ENCODE measurements around the gene RPL41.
"Not testable (repeated sequence)": the region's sequence is repeated elsewhere in the genome, so short reads cannot be mapped to it uniquely, and the experiment has no call there.

The RPL41 gene

GRCh38 chr12:56153678-56154065 lies 37.2 kb downstream of the RPL41 start:
- POLR2A ChIA-PET = no interaction called here
- TF ChIP-seq CTCF (IDR thresholded peaks at IDR 0.05; ENCODE audit: control extremely low read depth, extremely low read depth, low read depth, missing control alignments) = no peak
- CTCF ChIA-PET = interaction anchor here (1.0 to 3.8 kb wide), 3 partner anchors 14 to 36 kb away, joined by 3 to 16 read pairs (median 6); partner anchors contain the start of genes SMARCC2 and ZC3H10
- no peak for DNase-seq (ENCODE audit: extremely low spot score)

DNA sequence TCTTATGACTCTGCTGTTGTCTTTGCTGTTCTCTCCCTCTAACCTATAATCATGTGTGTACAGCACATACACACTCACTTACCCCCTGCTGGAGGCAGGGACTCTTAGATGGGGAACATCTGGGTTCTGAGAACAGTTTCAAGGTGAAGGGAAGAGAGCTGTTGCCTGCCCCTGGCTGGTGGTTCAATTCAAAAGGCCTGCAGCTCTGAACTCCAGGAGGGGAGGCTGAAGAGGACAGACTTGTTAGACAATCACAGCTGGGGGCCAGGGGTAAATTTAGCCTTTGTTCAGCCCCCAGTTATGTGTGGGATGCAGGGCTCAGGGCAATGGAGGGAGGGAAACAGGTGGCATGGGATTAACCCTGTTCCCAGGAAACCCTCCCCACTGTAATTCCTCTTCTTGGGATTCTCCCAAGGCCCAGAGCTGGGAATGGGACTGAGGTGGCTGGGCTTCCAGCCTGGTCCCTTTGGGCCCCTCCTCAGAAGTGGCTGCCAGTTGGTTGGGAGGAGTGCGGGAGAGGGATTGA lies 37.9 kb downstream of the RPL41 start:
- TF ChIP-seq CTCF (IDR thresholded peaks at IDR 0.05; ENCODE audit: control extremely low read depth, extremely low read depth, low read depth, missing control alignments) = no peak
- DNase-seq (ENCODE audit: extremely low spot score) = no peak
- POLR2A ChIA-PET = interaction anchor here (0.9 kb wide), 1 partner anchor 36 kb away, joined by 3 read pairs; the partner anchor contains the start of gene ZC3H10
- CTCF ChIA-PET = interaction anchor here (1.0 to 3.8 kb wide), 4 partner anchors 14 to 38 kb away, joined by 3 to 16 read pairs (median 4); partner anchors contain the start of genes SMARCC2 and ZC3H10

- DNase-seq (ENCODE audit: extremely low spot score) = no peak
- ChIA-PET CTCF (interaction anchor here (1.0 to 3.8 kb wide), 5 partner anchors 15 to 37 kb away, joined by 3 to 16 read pairs (median 4); partner anchors contain the start of genes SMARCC2 and ZC3H10), POLR2A (interaction anchor here (0.9 kb wide), 1 partner anchor 37 kb away, joined by 3 read pairs; the partner anchor contains the start of gene ZC3H10)
- TF ChIP-seq CTCF (IDR thresholded peaks at IDR 0.05; ENCODE audit: control extremely low read depth, extremely low read depth, low read depth, missing control alignments) = no peak
Observed at GRCh38 chr12:56154818-56155217, 38.4 kb downstream of the RPL41 start.

DNA sequence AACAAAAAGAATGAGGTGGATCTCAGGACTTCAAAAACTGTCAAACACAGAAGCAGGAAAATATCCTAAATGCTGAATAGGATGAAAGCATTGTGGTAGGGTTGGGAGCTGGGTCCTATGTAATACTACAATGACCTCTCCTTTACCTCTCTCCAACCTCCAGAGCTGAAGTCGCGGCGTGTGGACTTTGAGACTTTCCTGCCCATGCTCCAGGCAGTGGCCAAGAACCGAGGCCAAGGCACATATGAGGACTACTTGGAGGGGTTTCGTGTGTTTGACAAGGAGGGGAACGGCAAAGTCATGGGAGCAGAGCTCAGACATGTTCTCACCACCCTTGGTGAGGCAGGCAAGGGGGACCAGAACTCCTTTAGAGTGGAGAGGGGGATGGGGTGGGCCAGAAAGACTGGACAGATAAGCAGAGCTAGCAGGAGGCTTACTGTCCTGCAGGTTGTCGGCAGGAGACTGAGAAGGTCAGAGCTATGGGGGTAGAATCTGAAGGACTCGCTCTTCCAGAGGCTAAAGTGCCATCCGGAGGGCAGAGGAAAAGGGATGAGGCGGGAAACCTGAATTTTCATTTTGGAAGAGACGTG lies 38.9 kb downstream of the RPL41 start:
- no peak for TF ChIP-seq CTCF (IDR thresholded peaks at IDR 0.05; ENCODE audit: control extremely low read depth, extremely low read depth, low read depth, missing control alignments)
- DNase-seq (ENCODE audit: extremely low spot score) = no peak
- POLR2A ChIA-PET = no interaction called here
- CTCF ChIA-PET = interaction anchor here (1.2 to 3.8 kb wide), 6 partner anchors 18 to 37 kb away, joined by 3 to 16 read pairs (median 4); partner anchors contain the start of genes ESYT1, SMARCC2 and ZC3H10

DNA sequence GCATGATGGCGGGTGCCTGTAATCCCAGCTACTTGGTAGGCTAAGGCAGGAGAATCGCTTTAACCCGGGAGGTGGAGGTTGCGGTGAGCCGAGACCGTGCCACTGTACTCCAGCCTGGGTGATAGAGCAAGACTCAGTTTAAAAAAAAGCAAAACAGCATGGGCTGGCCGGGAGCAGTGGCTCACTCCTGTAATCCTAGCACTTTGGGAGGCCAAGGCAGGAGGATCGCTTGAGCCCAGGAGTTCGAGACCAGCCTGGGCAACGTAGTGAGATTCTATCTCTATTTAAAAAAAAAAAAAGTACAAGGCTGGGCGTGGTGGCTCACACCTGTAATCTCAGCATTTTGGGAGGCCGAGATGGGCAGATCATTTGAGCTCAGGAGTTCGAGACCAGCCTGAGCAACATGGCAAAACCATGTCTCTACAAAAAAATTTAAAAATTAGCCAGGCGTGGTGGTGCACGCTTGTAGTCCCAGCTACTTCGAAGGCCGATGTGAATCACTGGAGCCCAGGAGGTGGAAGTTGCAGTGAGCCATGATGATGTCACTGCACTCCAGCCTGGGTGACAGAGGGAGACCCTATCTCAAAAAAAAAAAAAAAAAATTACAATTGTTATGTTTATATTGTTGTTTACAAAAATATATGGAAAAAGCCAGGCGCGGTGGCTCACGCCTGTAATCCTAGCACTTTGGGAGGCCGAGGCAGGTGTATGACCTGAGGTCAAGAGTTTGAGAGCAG lies 40.2 kb downstream of the RPL41 start:
- CTCF ChIA-PET = interaction anchor here (1.0 to 3.8 kb wide), 6 partner anchors 9 to 38 kb away, joined by 3 to 16 read pairs (median 4); partner anchors contain the start of genes ESYT1, SMARCC2 and ZC3H10
- DNase-seq (ENCODE audit: extremely low spot score) = not testable (repeated sequence)
- POLR2A ChIA-PET = interaction anchor here (0.7 kb wide), 1 partner anchor 326 kb away, joined by 5 read pairs; no protein-coding TSS in a partner anchor

- ChIA-PET CTCF (interaction anchor here (1.0 to 3.8 kb wide), 7 partner anchors 10 to 480 kb away, joined by 3 to 16 read pairs (median 5); partner anchors contain the start of genes ESYT1, SMARCC2 and ZC3H10), POLR2A (interaction anchor here (1.0 kb wide), 1 partner anchor 29 kb away, joined by 3 read pairs; the partner anchor contains the start of gene ESYT1)
- peak; percentile 81 for DNase-seq (ENCODE audit: extremely low spot score)
- peak; percentile 37 for TF ChIP-seq CTCF (IDR thresholded peaks at IDR 0.05; ENCODE audit: control extremely low read depth, extremely low read depth, low read depth, missing control alignments)
Observed at GRCh38 chr12:56157201-56158028, 41.0 kb downstream of the RPL41 start.

All from GM10248 (cell line).